ENCODE data around the gene CCDC88C. TPM values are rescaled to one million over a fixed set of nuclear protein-coding genes. Genes with fewer than 3 reads are reported as not detected.

The CCDC88C gene
- total RNA-seq, 1 donor from 2014 or later: 40.6 TPM

- no peak for DNase-seq (ENCODE audit: extremely low read depth, low read depth, low spot score)
Observed at GRCh38 chr14:91350813-91351511, 66.7 kb downstream of the CCDC88C start.

- no peak for DNase-seq (ENCODE audit: extremely low read depth, low read depth, low spot score)
Observed at GRCh38 chr14:91350483-91350812, 67.2 kb downstream of the CCDC88C start.

DNA sequence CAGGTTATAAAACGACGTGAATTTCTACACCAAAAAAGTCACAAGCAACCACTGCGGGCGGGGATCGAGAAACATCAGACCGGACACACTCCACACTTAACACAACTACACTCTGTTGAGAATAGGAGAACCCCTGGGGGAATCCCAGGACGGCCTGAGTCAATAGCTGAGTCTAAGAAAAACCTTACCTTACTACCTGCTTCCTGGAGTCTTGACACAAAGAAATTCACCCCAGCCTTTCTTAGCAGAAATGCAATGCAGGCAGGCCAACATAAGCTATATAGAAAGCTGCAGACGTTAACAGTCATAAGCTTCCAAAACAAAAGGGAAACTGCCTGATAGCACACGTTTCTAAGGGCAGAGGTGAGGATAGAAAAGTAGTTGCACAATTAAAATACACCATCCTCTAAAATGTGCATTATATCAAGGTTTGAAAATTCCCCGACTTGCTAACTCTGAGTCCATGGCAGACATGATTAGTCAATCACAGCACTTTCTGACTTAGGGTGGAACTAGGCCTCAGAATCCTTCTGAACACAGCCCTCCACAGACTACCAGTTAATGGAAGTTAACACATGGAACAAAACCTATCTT lies 68.0 kb downstream of the CCDC88C start:
- no peak for DNase-seq (ENCODE audit: extremely low read depth, low read depth, low spot score)

DNA sequence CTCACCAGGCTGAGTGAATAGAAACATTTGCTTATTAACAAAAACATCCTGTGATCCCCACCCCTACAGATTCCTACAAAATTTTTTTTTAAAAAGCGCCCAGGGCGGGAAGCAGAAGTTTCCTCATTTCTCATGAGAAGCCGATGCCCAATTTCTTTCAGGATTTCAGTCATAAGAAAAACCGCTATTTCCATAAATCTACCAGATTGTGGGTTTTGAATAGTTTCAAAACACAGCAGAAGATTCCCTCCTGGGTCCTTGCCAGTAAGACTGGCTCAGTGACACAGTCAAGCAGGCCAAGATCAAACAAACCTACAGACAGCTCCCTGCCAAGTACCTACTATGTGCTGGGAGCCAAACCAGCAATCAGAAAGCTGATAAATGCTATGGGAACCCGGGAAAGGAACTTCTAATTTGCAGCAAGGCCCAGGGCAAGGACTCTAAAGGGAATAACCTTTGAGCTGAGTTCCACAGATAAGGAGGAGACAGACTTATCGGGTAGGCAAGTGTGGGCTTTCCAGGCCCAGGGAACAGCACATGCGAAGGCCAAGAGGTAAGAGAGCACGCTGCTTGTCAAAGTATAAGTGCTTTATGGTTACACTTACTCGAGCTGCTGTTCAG lies 68.7 kb downstream of the CCDC88C start:
- DNase-seq (ENCODE audit: extremely low read depth, low read depth, low spot score): no peak

- DNase-seq (ENCODE audit: extremely low read depth, low read depth, low spot score): no peak
Observed at GRCh38 chr14:91346838-91347173, 70.8 kb downstream of the CCDC88C start.

DNA sequence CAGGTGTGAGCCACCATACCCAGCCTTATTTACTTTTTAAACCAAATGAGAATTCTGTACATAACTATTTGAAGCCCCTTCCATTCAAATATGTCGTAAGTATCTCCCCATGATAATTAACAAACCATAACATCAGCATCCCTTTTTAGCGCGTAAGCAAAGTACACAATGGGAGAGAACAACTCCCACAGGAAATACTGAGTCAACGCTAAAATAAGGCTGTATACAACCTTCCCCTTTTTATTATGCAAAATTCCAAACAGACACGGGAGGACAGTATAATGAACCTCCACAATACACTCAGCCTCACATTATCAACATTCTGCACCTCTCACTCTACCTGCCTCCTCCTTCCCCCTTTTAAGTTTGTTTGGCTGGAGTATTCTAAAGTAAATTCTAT lies 73.5 kb downstream of the CCDC88C start:
- no peak for DNase-seq (ENCODE audit: extremely low read depth, low read depth, low spot score)

DNA sequence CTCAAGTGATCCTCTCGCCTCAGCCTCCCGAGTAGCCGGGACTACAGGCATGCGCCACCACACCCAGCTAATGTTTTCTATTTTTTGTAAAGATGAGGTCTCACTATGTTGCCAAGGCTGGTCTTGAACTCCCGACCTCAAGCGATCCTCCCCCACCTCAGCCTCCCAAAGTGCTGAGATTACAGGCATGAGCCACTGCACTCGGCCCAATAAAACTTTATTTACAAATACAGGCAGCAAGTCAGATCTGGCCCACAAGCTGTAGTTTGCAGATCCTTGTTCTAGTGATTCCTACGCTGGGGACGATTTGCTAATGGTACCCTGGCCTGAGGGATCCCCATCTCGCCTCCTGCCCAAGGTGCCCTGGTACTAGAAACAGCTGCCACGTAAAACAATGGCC lies 74.6 kb downstream of the CCDC88C start:
- DNase-seq (ENCODE audit: extremely low read depth, low read depth, low spot score): no peak

GRCh38 chr14:91342206-91342760 lies 75.3 kb downstream of the CCDC88C start:
- DNase-seq (ENCODE audit: extremely low read depth, low read depth, low spot score): no peak

DNA sequence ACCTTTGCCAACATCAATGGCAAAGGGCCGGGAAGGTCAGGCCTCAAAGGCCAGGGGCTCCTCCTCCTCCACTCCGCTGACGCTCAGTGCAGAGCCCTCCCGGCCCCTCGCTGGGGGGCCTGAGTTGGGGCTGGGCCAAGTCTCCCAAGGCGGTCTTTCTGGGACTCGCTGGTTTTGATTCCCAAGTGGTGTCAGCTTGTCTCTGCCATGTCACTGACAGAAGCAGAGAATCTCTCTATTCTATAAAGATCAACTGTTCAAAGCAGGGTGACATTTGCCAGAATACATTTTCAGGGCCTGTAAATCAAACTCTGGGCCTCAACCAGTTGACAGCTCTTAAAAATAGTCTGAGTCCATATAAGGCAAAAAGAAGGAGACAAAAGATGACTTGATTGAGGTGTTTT lies 75.9 kb downstream of the CCDC88C start:
- DNase-seq (ENCODE audit: extremely low read depth, low read depth, low spot score): no peak

- no peak for DNase-seq (ENCODE audit: extremely low read depth, low read depth, low spot score)
Observed at GRCh38 chr14:91341334-91341733, 76.3 kb downstream of the CCDC88C start.

GRCh38 chr14:91339671-91340369 lies 77.8 kb downstream of the CCDC88C start:
- DNase-seq (ENCODE audit: extremely low read depth, low read depth, low spot score): no peak

DNA sequence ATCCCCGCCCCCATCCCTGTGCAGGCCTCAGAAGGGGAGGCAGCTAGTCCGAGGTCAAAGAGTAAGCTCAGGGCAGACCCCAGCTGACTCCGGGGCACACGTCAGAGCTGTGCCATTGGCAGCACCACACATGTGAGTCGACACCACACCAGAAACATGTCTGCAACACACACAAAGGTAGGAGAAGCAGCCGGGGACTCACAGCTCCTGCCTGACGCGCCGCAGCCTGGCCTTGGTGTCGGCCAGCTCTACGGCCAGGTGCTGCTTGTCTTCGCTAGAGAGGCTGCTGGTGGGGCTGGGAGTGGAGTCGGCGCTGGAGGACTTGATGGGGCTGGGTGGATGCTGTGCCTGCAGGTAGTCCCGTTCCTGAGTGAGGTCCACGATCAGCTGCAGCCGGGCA lies 78.5 kb downstream of the CCDC88C start:
- DNase-seq (ENCODE audit: extremely low read depth, low read depth, low spot score): no peak

GRCh38 chr14:91338379-91338778 lies 79.2 kb downstream of the CCDC88C start:
- no peak for DNase-seq (ENCODE audit: extremely low read depth, low read depth, low spot score)

DNA sequence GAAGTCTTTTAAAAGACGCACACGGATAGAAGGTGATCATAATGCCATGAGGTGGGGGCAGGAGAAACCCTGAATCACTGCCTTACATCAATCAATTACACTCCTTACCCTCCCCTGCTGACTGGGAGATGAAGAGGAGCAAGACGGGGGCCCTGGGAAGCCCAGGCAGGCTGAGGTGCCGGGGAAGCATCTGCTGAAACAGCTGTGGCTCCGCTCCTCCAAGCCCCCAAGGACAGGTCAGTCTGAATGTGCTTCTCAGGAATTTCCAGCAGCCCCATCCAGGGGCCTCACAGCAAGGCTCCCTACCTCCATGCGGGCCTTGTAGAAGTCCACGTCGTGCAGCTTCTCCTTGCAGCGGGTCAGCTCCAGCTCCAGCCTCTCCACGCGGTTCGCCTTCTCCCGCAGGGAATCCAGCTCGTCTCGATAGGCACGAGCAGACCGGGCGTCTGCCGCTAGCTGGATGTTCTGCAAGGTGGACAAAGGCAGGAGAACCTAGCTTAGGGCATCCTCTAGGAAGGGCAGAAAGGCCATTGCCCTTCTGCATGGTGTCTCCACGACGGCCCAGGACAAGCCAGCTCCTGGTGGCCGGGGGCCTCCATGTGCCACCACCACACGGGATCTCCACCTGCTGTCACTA lies 79.8 kb downstream of the CCDC88C start:
- DNase-seq (ENCODE audit: extremely low read depth, low read depth, low spot score): no peak

DNA sequence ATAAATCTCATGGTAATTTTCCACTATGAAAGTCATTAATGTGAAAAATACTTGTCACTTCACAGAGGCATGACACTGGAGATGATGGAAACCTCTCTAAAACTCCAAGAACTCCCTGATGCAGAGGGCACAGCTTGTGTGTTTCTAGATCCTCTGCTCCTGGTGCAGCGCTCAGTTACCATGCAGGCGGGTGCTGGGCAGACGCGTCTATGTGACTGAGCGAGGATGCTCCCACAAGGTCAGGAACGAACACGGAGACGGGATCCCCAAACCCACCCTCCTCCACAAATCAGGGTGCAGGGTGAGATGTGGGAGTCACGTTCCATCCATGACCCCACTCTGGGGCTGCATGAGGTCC lies 81.5 kb downstream of the CCDC88C start:
- no peak for DNase-seq (ENCODE audit: extremely low read depth, low read depth, low spot score)

DNA sequence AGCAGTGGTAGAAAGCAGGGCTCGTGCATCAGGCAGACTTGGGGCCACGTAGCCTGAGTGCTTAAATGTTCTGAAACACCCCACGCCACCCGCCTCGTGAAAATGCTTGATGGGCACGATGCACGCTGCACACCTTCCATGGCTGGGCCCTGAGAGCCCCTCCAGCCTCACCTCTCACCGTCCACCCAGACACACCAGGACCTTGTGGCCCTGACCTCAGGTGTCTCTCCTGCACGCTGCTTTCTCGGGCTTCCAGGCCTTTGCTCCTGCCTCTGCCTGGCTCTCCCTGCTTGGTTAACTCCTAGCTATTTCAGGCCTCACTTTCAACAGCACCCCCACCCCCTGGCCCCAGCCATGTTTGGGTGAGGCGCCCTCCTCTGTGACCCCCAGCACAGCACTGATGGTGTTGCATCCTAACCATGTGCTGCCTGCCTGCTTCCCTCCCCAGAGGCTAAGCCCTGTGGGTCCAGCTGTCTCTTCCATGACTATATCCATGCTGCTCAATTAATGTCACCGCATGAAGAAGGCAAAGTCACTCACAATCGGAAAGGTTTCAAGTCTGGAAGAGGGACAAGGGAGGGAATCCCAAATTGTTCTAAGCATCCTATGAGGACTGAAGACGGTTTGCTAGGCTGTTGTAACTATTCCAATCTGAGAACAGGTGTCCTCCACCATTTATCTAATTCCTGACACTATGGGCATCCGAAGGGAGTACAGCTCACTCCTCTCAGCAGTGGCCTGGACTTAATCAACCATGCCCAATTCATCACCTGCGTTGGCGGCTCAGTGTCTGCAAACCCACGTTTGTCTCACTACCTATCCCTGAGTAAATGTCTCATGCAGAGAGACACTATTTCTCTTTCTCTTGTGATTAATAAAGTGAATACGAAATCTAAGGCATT lies 82.2 kb downstream of the CCDC88C start:
- no peak for DNase-seq (ENCODE audit: extremely low read depth, low read depth, low spot score)

DNA sequence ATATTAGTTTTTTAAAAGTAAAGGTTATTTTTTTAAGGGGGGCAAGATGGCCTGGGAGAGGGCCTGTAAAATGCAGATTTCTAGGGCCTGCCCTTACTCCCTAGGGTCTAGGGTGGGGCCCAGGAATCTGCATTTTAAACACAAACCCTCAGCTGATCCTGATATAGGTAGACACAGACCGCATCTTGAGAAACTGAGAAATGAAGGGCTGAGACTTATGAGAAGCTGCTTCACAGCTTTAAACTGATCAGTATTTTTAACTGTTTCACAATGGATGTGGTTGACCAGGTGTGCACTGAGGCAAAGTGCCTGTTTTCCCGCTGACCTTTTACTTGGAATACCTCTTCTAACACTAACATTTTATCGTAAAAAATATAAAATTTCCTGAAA lies 84.0 kb downstream of the CCDC88C start:
- DNase-seq (ENCODE audit: extremely low read depth, low read depth, low spot score): no peak

DNA sequence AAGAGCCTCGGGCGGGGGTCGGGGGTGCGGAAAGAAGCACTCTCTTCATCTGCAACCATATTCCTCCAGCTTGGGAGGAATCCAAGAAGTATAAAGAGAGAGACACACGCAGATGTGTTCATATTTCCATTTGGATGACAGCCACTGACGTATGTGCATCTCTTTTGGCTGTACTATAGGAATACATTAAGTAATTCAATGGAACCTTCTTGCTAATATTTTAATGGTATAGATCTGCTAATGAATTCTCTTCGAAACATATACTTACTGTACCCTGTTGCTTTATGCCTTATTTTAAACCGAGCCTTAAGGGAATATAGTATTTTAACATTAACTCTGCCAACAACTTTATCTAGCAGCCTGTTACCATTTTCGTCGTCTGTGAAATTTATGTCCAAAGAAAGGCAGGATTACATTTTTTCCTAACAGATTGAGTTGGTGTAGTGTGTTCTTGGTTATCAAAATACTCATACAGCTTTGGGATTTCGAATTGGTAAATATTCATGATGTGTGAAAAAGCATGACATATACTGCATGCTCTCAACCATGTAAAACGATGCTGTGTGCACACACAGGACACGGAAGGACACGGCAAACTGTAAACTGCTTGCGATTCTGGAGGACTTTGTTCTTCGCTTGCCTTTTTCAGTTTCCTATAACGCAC lies 84.5 kb downstream of the CCDC88C start:
- DNase-seq (ENCODE audit: extremely low read depth, low read depth, low spot score): no peak

DNA sequence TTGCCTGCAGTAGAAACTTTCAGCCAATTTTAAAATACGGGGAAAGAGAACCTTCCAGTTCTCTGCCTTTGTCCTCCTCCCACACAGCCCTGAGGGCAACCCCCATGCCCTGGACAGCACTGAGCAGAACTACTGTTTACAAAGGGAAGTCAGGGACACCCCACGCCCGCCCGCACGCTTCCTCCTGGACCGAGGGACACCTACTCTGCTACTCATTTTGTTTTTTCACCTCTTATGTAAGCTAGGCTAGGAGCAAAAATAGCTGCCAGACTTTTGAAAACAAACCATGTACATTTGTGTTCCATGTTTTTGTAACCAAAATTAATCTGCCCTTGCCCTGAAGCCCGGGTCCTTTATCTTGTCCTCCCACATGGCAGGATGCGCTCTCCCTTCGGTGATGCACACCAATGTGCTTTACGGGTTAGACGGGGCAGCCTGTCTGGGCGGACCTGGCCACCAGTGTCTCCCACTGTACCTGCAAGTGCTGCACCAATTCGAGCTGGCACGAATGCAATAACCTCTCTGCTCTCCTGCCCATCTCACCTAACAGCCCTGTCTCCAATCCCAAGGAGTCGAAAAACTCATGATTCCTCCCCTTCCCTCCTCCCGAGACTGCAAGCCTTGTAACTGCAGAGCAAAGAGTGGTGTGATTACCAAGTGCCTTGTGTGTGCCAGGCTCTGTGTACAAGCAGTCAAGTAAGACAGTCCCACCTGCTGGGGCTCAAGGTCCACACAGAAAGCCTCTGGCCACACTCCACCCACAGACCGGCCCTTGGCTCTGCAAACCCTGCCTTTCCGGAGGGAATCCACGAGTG lies 85.2 kb downstream of the CCDC88C start:
- no peak for DNase-seq (ENCODE audit: extremely low read depth, low read depth, low spot score)
